ENCODE measurements around the gene TPM4.
"Not testable (repeated sequence)": the region's sequence is repeated elsewhere in the genome, so short reads cannot be mapped to it uniquely, and the experiment has no call there.

Gene TPM4

DNA sequence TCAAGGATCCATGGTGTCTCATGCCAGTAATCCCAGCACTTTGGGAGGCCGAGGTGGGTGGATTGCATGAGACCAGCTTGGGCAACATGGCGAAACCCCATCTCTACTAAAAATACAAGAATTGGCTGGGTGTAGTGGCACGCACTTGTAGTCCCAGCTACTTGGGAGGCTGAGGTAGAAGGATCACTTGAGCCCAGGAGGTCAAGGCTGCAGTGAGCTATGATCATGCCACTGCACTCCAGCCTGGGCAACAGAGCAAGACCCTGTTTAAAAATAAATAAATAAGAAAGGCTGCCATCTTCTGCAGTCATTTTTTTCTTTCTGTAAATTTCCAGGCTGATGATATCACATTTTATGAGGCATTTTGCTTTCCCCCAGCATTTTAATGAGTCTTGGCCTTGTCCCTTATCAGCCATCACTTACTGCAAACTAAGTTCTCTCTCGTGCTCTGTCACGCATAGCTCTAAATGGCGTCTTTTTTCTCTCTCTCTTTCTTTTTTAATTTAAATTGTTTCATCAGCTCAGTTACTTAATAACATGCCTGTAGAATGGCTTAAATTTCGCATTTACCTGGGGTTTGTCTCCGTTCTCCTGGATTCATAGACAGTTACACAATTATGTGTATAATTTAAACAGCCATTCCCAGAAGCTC is 23.1 kb downstream of the TPM4 start:
- DNase-seq = not testable (repeated sequence)

DNA sequence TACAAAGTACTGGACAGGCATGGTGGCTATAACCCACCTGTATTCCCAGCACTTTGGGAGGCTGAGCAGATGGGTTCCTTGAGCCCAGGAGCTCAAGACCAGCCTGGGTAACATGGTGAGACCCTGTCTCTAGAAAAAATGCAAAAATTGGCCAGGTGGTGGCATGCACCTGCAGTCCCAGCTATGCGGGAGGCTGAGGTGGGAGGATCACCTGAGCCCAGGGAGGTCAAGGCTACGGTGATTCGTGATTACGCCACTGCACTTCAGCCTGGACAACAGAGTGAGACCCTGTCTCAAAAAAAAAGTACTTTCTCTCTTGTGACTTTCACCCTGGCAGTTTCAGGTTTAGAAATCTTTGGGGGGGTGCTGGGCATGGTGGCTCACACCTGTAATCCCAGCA is 24.2 kb downstream of the TPM4 start:
- no peak for DNase-seq

DNA sequence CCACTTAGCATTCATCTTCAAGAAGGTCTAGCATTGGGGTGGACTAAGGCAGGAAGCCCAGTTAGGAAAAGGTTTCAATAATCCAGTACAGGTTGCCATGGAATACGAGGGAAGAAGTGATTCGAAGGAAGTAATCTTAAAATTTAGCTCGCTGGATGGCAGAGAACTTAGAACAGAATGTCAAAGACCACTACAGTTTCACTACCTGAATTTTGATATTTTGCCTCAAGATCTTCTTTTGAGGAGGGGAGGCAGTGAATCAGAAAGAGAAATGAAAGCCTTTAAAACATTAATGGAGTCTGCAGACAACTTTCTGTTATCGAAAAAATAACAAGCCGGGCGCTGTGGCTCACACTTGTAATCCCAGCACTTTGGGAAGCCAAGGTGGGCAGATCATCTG is 28.4 kb downstream of the TPM4 start:
- DNase-seq = no peak

DNA sequence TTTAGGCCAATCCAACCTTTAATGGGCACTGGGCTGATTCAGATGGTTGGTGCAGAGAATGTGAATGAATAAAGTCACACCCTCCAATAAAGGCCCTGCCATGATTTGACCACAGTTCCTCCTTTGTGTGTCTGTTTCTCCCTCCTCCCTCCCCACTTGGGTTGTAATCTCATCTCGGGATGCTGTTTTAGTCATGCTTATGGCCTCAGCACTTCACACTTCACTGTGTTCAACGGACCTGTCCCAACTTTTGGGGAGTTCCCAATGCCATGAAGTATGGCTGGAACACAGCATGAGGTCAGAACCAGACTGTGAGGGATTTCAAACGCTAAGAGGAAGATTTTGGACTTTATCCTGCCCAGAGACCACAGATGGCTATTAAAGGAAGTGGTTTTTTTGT is 29.8 kb downstream of the TPM4 start:
- DNase-seq = no peak

DNA sequence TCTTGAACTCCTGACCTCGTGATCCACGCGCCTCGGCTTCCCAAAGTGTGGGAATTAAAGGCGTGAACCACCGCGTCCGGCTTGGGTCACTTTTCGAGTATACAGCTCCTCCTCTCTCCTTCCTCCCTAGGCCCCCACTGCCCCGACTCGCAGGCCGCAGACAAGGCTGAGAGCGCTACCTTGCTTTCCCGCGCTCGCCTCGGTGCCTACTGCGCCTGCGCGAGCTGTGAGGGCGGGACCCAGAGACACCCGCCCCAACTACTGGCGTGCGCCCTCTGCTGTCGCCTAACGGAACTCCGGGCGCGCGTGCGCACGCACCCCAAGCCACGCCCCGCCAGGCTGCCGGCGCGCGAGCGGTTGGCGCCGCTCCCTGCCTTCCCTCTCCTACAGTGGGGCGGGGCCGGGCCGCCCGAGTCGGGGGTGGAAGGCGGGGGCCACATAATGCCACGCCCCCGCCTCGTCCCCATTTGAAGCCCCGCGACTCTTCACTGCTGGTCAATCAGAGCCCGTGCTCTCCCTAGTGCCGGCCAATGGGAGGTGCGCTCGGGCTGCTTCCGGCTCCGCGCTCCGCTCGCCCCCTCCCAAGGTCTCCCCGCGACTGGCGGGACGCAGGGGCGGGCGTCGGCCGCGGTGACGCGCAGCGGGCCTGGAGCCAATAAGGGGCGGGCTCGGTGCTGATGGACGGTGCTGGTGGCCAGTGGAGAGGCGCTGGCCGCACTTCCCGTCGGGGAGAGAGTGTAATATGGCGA is 35.0 kb downstream of the TPM4 start, which contains the start of gene RAB8A:
TSS of gene RAB8A (plus strand) at position 730 of the 749 bp plus-strand sequence. CDS start at position 743, 13 bp downstream.
- DNase-seq = peak; percentile 90

DNA sequence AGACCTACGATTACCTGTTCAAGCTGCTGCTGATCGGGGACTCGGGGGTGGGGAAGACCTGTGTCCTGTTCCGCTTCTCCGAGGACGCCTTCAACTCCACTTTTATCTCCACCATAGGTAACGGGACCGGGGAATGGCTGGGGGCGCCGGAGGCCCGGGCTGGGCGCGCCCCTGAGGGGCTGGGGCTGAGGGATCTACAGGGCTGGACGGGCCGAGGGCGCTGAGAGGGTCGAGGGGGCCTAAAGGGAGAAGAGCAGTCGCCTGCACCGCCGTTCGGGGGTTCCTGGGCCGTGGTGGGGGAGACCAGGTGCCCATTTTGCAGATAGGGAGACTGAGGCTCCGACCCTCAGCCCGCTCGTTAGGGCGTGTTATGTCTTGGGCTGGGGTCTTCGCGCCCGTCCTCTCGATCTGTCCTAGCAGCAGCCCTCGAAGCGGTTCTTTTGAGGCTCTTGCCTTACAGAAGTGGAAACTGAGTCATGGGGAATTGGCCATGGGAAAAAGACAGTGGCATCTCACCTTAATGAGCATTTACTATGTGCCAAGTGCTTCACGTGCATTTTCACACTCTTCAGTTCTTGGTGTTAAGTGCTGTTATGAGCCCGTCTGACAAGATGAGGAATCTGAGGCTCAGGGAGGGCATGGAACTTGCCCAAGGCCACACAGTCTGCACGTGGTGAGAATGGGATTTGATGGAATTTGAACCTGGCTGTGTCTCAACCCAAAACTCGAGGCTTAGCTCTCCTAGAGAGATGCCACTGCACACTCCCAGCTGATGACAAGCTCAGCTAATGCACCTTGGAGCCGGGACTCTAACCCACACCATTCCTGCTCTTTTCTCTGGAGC is 35.8 kb downstream of the TPM4 start:
- no peak for DNase-seq

DNA sequence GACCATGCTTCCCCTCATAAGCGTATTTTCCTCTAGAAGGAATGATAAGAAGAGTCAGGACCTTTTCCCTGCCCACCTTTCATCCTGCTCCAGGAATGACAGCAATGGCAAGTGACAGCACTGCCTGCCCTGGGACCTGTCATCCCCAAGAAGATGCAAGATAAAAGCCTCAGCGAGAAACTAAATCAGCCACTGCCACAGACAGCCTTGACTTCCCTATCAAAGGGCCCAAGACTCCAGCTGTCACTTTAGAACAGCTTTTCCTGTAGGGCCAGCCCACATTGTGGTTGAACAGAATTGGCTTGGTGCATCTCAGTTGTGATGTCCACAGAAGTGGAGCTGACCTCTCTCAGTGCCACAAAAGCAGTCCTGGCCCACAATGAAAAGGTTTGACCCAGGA is 36.5 kb downstream of the TPM4 start:
- DNase-seq = no peak

DNA sequence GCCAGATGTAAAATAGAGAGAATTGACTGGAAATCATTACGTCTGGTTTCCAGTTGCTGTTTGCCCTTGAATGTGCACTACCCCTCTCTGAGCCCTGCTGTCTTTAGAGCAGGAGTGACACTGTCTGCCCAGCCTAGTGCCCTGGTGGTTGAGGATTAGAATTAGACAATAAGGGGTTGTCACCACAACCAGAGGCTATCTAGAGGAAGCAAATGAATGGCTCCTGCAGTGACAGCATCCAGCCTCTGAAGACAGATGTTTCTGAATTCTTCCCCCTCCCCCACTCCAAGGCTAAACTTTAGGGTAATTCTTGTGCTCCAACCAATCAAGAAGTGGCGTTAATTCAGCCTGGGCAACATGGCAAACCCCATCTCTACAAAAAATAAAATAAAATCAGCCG is 37.4 kb downstream of the TPM4 start:
- no peak for DNase-seq

DNA sequence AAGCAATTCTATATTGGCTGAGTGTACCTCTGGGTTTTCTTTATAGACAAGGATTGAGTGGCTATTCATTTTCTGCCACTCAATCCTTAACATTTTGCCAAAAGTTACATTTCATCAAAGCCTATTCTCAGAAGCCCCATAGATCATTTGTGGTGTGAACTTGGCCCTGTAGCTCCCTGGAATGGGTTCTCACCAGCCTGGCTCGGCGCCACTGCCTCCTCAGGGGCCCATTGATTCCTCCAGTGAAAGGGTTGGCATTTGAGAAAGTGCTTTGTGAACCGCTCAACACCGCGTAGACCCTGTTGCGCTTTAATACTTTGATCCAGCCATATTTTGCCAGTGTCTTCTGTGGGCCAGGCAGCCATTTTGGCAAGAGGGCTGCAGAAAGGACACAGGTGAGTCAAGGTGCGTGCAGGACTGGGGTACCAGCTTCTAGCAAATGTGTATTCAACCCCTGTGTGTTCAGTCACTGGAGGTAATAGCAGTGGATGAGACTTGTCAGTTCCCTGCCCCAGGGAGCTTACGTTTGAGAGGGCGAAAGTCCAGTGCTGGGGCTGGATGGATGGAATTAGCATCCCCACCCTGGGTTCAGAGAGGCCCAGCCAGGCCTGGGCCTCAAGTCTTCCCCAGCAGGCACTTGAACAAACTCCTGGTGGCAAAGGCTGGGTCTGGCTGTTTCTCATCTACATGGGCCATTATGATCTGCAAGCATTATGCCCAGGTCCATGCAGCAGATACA is 39.2 kb downstream of the TPM4 start:
- DNase-seq = no peak

DNA sequence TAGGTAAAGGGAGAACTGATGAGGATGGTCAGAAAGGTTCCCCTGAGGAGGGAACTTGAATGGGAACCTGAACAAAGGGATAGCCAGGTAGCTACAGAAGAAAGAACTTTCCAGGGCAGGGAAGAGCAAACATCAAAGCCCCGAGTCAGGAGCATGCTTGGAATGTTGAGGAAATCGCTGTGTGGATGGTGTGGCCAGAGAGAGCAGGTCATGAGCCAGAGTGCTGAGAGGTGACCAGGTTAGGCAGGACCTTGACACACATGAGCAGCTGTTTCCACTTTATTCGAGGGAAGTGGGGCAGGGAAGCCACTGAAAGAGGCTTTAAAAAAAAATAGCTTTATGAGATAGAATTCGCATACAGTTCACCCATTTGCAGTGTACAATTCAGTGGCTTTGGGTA is 39.8 kb downstream of the TPM4 start:
- no peak for DNase-seq

DNA sequence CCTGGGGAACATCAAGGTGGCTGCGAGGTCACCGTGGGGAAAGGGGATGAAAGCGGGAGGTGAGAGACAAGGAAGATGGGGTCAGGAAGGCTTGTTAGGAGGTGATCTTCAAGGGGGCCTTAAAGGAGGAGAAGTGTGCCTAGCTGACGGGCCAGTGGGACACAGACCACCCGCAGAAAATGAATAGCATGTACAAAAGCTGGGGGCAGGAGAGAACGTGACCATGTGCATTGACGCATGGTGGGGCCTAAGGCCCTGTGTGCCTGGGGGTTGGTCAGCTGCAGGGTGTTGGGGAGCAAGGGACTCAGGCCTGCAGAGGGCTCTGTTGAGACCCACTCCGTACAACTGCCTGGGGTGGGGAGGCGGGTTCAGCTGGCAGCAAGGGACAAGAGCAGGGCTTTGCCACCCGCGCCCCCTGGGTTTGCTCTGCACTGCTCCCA is 41.3 kb downstream of the TPM4 start:
- no peak for DNase-seq

DNA sequence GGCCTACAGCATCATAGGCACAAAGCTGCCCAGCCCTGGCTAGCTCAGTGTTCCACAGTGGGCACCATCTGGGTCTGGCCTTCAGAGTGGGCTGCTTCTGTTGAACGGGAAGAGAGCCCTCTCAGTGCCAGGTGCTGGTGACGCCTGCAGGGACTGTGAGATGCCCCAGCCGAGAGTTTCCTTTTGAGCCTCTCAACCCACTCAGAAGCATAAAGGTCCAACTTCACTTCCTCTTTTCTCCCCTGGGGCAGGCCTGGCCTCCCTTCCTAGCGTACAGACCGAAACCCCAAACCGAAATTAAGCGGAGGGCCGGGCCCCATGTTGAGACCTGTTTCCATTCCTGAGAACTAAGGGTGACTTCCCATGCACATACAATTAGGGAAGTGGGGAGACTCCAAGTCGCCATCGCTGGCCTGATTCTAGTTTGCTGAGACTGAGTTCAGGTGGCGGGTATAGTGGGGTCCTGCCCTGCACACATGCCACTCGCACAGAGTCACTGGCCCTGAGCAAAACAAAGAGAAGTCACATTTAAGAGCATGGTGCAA is 42.3 kb downstream of the TPM4 start:
- DNase-seq = no peak

DNA sequence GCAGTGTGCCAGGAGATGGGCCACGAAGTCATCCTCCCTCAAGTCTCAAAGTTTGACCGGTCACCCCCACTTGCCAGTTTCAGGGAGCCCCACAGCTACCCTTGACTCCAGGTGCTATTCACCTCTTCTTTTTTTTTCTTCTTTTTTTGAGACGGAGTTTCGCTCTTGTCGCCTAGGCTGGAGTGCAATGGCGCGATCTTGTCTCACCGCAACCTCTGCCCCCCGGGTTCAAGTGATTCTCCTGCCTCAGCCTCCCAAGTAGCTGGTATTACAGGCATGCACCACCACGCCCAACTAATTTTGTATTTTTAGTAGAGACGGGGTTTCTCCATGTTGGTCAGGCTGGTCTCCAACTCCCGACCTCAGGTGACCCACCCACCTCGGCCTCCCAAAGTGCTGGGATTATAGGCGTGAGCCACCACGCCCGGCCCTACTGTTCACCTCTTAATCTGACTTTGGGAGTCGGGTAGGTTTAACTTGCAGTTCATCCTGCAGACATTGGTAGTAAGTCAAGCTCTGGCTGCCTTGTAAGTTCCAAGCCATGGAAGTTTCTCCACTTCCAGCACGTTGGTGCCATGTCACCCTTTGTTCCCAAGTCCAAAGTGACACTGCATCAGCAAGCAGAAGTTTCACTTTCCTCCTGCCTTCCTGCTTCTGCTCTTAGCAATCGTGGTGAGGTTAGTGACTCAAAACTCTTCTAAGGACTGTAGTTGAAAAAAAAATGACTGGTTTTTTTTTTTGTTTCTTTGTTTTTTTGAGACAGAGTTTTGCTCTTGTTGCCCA is 43.0 kb downstream of the TPM4 start:
- not testable (repeated sequence) for DNase-seq

DNA sequence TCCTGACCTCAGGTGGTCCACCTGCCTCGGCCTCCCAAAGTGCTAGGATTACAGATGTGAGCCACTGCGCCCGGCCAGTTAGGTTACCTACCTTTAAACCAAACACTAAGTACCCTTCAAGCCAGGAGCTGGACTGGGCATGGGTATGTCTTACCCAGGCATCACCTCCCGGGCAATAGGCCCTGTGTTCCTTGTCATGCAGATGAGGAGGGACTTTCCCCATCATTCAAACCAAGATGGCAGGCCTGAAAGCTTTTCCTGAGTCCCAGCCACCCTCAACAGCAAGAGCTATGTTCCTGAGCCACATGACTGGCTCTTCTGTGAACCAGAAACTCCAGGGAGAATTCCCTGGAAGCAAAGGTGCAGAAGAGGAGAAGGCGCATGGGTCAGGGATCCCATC is 44.8 kb downstream of the TPM4 start:
- DNase-seq = no peak

DNA sequence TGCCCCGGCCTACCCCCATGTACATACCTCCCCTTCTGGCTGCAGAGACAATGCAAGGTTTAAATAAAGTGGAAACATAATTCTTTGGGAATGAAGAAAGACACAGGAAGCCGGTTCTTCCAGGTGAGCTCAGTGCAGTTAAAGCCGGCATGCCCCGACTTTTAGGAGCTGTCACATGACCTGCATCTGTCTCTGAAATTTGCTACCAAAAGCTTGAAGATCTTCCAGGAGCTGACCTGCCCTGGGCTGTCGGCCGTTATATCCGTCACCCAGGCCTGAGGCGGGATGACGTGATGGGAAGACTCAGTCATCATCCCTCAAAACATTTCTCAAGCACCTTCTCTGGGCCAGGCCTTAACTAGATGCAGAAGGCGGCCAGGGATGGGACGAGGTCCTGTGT is 45.7 kb downstream of the TPM4 start:
- no peak for DNase-seq

DNA sequence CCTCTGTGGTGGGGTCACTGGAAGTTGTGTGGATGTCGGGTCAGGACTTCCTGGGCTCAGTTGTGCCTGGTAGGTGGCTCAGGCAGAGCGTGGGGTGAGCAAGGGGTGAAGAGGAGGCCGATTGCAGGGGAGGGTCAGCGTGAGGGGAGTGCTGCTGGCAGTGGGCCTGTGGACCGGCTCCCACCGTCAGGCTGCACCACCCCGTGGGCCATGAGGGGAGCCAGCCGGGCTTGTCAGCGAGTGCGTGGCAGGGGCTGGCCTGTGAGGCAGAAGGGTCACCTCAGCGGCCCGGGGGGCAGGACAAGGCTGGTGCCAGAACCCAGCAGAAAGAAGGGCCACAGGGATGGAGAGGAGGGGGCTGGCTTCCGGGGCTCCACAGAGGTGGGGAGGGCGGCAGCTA is 48.7 kb downstream of the TPM4 start:
- no peak for DNase-seq

DNA sequence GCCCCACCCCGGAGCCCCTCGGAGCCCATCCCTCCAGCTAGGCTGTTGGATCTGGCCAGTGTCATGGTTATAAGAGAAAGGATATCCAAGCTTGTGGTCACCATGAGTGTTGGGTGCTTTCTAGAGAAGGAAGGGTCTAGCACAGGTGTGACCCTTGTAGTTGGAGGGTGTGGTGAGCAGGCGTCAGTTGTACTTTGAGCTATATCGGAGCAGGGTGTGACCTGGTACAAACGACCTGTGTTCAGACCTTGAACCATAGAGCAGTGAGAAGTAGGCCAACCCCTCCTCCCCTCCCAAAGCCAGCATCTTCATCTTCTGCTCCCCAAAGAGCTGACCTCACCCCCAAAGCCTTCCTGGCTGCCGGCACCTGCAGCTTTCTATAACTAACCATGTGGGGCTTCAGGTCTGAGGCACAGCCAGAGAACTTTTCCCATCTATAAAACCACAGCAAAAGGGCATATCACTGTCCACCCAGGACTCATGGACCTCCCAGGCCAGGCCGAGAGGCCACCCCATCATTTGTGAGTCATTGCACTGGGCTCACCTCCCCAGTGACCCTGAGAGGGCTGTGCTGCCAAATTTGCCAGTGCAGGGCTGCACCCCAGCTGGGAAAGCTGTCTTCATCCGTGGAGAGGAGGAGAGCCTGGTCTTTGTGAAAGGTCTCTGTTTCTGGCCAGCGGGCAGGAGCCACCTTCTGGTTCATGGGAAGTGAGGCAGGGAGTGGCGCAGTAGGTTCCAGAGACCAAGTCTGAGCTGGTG is 49.6 kb downstream of the TPM4 start:
- no peak for DNase-seq

DNA sequence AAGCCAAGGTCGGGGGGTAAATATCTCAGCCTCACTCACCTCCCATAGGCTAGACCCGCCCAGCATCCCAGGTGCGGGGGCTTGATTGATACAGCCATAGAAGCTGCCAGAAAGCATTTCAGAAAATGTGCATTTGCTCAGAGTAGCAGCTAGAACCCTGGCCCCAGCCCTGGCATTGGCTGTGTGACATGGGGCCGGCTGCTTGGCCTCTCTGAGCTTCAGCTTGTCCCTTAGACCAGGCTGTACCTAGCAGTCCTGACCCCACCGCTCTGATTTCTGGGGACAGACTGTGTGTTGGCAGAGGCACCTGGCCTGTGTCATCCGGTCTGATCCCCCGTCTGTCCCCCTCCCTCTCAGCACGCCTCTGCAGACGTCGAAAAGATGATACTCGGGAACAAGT is 50.8 kb downstream of the TPM4 start:
- DNase-seq = no peak

DNA sequence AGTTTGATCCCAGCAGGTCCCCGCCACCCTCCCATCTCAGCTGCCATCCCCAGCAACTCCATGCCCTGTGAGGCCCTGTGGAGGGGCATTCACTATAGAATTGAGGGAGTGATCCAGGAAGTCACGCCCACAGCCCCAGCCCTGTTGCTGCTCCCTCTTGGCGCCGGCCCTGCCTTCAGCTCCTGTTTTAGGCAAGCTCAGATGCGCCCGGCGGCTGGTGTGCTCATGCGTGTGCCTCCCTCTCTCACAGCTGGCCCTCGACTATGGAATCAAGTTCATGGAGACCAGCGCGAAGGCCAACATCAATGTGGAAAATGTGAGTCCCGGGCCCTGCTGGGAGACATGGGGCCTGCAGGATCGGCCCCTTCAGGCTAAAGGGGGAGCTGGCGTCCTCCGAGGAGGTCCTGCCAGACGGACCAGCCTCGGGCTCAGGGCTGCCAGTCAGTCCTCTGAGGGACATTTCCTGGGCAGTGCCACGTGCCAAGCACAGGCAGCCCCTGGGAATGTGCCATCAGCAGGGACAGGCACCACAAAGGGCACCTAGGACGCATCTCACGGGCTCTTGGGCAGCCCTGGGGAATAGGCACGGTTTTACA is 51.6 kb downstream of the TPM4 start:
- no peak for DNase-seq

DNA sequence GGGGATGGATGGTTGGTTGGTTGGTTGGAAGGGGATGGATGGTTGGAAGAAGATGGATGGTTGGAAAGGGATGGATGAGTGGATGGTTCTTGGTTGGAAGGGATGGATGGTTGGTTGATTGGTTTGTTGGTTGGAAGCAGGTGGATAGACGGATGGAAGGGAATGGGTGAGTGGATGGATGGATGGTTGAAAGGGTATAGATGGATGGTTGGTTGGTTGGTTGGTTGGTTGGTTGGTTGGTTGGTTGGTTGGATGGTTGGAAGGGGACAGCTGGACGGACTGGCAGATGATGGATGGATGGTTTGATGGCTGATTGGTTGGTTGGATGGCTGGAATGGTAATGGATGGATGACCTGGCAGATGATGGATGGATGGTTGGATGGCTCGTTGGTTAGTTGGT is 55.4 kb downstream of the TPM4 start:
- no peak for DNase-seq

DNA sequence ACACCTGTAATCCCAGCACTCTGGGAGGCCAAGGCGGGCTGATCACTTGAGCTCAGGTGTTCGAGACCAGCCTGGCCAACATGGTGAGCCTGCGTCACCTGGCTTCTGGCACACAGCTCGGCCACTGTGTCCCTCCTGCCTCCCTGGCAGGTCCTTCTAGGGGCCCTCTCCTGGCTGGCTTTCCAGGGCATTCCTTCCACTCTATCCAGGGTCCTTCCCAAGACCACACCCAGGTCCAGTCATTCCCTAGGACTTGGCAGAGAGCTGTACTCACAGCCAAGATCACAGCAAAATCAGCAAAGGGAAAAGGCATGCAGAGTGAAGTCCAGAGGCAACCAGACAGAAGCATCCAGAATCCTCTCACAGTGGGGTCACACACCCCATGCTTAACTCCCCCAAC is 57.5 kb downstream of the TPM4 start:
- DNase-seq = no peak

All from NCI-H748 treated with DMSO at 0.1 percent for 48 hours (cell line).